H1 (cell line): ENCODE results near the gene SCARF1. TPM values are rescaled to one million over a fixed set of nuclear protein-coding genes. Genes with fewer than 3 reads are reported as not detected.

Experiments
- BCL11A ChIP-seq, 2 experiments: IDR thresholded peaks; one replicate each; pipeline ENCODE4 v1.6.1; 2011; ENCODE audit warnings: low read depth in 2 of 2, low read length in 2 of 2, mild to moderate bottlenecking in 2 of 2
- CHD2 ChIP-seq: IDR thresholded peaks from 2 replicates; pipeline ENCODE4 v1.6.1; 2012; ENCODE audit warnings: low read length, improper control_type of control experiment
- CTCF ChIP-seq, 3 experiments: IDR thresholded peaks; 1 replicate in 2 of 3; 2 replicates in 1 of 3; pipeline versions ENCODE4 v1.5.1 to v1.6.1; 2011; ENCODE audit warnings: low read length in 3 of 3, mild to moderate bottlenecking in 3 of 3, inconsistent platforms in 2 of 3, low read depth in 1 of 3, moderate library complexity in 1 of 3; ENCODE audit not compliant: insufficient read depth in 1 of 3; ENCODE audit errors: control extremely low read depth in 1 of 3
- E2F6 ChIP-seq: IDR thresholded peaks from 2 replicates; pipeline ENCODE4 v1.6.1; 2012; ENCODE audit warnings: inconsistent platforms
- NRF1 ChIP-seq: IDR thresholded peaks from 2 replicates; pipeline ENCODE4 v1.6.1; 2011; ENCODE audit warnings: mild to moderate bottlenecking, low read depth, low read length, improper control_type of control experiment
- POLR2AphosphoS5 ChIP-seq: IDR thresholded peaks from 2 replicates; pipeline ENCODE4 v1.6.1; 2011; ENCODE audit warnings: low read depth, low read length
- POU5F1 ChIP-seq: IDR thresholded peaks from 2 replicates; pipeline ENCODE4 v1.6.1; 2011; ENCODE audit warnings: low read depth, mild to moderate bottlenecking, low read length, moderate library complexity
- RAD21 ChIP-seq, 2 experiments: IDR thresholded peaks in 1 of 2; conservative IDR thresholded peaks in 1 of 2; 2 replicates each; pipeline ENCODE4 v1.6.1; 2011; ENCODE audit warnings: low read depth in 2 of 2, low read length in 2 of 2, improper control_type of control experiment in 1 of 2, inconsistent platforms in 1 of 2, mild to moderate bottlenecking in 1 of 2, moderate library complexity in 1 of 2
- SP1 ChIP-seq: IDR thresholded peaks from 2 replicates; pipeline ENCODE4 v1.6.1; 2011; ENCODE audit warnings: low read depth, low read length
- SRF ChIP-seq: IDR thresholded peaks from 2 replicates; pipeline ENCODE4 v1.6.1; 2011; ENCODE audit warnings: mild to moderate bottlenecking, low read depth, low read length, moderate library complexity
- TBP ChIP-seq: IDR thresholded peaks from 2 replicates; pipeline ENCODE4 v1.6.1; 2011; ENCODE audit warnings: low read depth, low read length, improper control_type of control experiment
- TCF12 ChIP-seq: IDR thresholded peaks from 2 replicates; pipeline ENCODE4 v1.6.1; 2011; ENCODE audit warnings: low read depth, mild to moderate bottlenecking, low read length
- polyA plus RNA-seq, 7 experiments: library from polyadenylated mRNA; depleted of rRNA in 3 of 7; stranded (reverse) in 5 of 7; unstranded in 2 of 7; fragments of >200 nt in 5 of 7; fragments of 200-250 nt in 2 of 7; gene quantifications; 1 replicate in 5 of 7; 2 replicates in 1 of 7; 4 replicates in 1 of 7; pipeline versions ENCODE4 v1.2.1 to v1.2.3, GENCODE V29; 2011 to 2013; ENCODE audit warnings: missing spikeins in 2 of 7, mixed read lengths in 2 of 7
- total RNA-seq: library from RNA; stranded (reverse); fragmentation: NEBNext Ultra II Directional; extraction: Animal tissue kit (Norgen Biotek cat#: 25700); gene quantifications from 2 replicates; pipeline ENCODE4 v1.2.1, GENCODE V29; 2021

The SCARF1 gene
- total and polyA plus RNA-seq, 2 of the 8 experiments (the other 6 are each of a cell fraction or from before 2014, with no cell fraction given), result 1.1 to 1.6 TPM

- TF ChIP-seq TCF12, result peak; percentile 57; the same call in 1 of the 2 replicates
- 0 out of 2 replicates have a peak, but pooled peaks have one; percentile 31 for TF ChIP-seq TBP
- 0 out of 2 replicates have a peak, but pooled peaks have one; percentile 19 for TF ChIP-seq SP1
- TF ChIP-seq SRF, result 0 out of 2 replicates have a peak, but pooled peaks have one; percentile 27
- TF ChIP-seq E2F6, result no peak
- TF ChIP-seq RAD21 (IDR thresholded peaks at IDR 0.05 in 1 of 2, conservative IDR thresholded peaks at IDR 0.05 in 1 of 2; ENCODE audit: low read depth in 2 of 2, low read length in 2 of 2), result peak; percentile 45 to 67; a peak in 3 of 4 replicates
- TF ChIP-seq NRF1, result no peak
- TF ChIP-seq POLR2AphosphoS5, result no peak
- TF ChIP-seq POU5F1, result no peak
- 0 out of 2 replicates have a peak, but pooled peaks have one; percentile 34 for TF ChIP-seq CHD2
- no peak for TF ChIP-seq BCL11A (IDR thresholded peaks at IDR 0.05; ENCODE audit: low read depth in 2 of 2, low read length in 2 of 2)
- TF ChIP-seq CTCF (IDR thresholded peaks at IDR 0.05; ENCODE audit: control extremely low read depth in 1 of 3, insufficient read depth in 1 of 3, low read depth in 1 of 3, low read length in 3 of 3), result peak; percentile 79 to 98 (median 92)
- TF ChIP-seq, all 59 proteins: peak for 12
Measured at GRCh38 chr17:1648963-1649843, 3.7 kb upstream of the SCARF1 start (continued).
